Body of pancreas (tissue), 4 donors: ENCODE results near the gene SSTR3.

Experiments used
- CTCF ChIP-seq, 7 experiments: fragments of 450-650 bp in 4 of 7; fragments of 200-600 bp in 3 of 7; sonication (generic) in 3 of 7; IDR thresholded peaks; one replicate each; pipeline ENCODE4 v1.5.1; 2016 to 2019; ENCODE audit warnings: antibody characterized with exemption in 7 of 7
- POLR2A ChIP-seq, 3 donors: fragments of 450-650 bp; IDR thresholded peaks; one replicate each; pipeline ENCODE4 v1.6.1; 2016; ENCODE audit warnings: antibody characterized with exemption in 3 of 3, mild to moderate bottlenecking in 2 of 3

GRCh38 chr22:37182949-37183245, 29.4 kb downstream of the SSTR3 start:
- TF ChIP-seq CTCF (IDR thresholded peaks at IDR 0.05): no peak
- no peak for TF ChIP-seq POLR2A (IDR thresholded peaks at IDR 0.05)
